ENCODE results near the gene ADO. TPM values are rescaled to one million over a fixed set of nuclear protein-coding genes. Genes with fewer than 3 reads are reported as not detected.
A peak's percentile ranks its signal among the peaks of the same experiment; 100 is the strongest.

The ADO gene
- total RNA-seq, 1 donor, result 25.5 TPM

- no peak for TF ChIP-seq CTCF (IDR thresholded peaks at IDR 0.05; ENCODE audit: insufficient read depth, low read depth, low read length)
- H3K4me3 ChIP-seq (ENCODE audit: low read depth, low read length), result no peak overlapping the region
- no peak for DNase-seq (ENCODE audit: low read depth)
Observed at GRCh38 chr10:62850646-62851045, 46.1 kb downstream of the ADO start.

DNA sequence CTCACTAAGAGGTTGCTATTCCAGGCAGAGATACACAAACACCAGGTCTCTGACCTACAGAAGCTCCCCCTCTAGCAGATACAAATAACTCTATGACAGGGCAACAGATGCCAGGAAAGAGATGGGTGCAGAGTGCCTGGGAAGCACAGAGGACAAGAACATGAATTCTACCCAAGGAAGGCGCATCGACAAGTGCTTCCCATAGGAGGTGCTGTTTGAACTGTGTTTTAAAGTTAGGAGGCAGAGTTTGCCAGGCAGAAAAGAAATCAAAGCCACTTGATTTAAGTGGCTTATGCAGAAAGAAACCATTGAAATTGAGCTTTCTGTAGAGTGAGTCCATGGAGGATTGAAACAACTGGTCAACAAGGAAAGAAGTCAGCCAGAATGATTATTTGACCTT is 46.9 kb downstream of the ADO start:
- TF ChIP-seq CTCF (IDR thresholded peaks at IDR 0.05; ENCODE audit: insufficient read depth, low read depth, low read length), result peak; percentile 44
- peak; percentile 26 for DNase-seq (ENCODE audit: low read depth)
- H3K4me3 ChIP-seq (ENCODE audit: low read depth, low read length), result no peak overlapping the region

GRCh38 chr10:62852961-62853702 is 48.6 kb downstream of the ADO start:
- H3K4me3 ChIP-seq (ENCODE audit: low read depth, low read length), result no peak overlapping the region
- TF ChIP-seq CTCF (IDR thresholded peaks at IDR 0.05; ENCODE audit: insufficient read depth, low read depth, low read length), result no peak
- DNase-seq (ENCODE audit: low read depth), result no peak

- no peak for TF ChIP-seq CTCF (IDR thresholded peaks at IDR 0.05; ENCODE audit: insufficient read depth, low read depth, low read length)
- DNase-seq (ENCODE audit: low read depth), result no peak
Observed at GRCh38 chr10:62853710-62854109, 49.2 kb downstream of the ADO start.

DNA sequence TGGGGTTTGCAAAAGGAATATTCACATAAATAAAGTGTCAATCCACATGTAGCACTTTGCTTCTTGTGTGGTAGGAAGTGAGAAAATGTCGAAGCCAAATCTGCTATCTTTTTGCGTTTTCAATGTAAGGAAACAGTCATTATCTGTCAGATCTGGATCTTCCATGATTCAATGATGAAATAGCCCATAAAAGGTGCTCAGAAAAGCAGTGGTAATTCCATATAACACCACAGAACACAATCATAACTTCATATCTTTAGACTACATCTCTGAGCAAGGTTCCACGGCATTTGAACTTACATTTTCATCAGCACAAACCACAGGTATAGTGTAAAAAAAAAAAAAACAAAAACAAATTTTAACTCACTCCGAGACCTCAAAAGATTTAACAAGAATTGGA is 51.5 kb downstream of the ADO start:
- no peak for DNase-seq (ENCODE audit: low read depth)
- no peak for TF ChIP-seq CTCF (IDR thresholded peaks at IDR 0.05; ENCODE audit: insufficient read depth, low read depth, low read length)
- no peak overlapping the region for H3K4me3 ChIP-seq (ENCODE audit: low read depth, low read length)

More at GRCh38 chr10:62853710-62854109, 49.2 kb downstream of the ADO start:
- H3K4me3 ChIP-seq (ENCODE audit: low read depth, low read length), result no peak overlapping the region

Other genes starting within 250 kb of the ADO start
- 1.7 and 1.9 TPM in 2 replicates for gene EGR2, start 11.6 kb downstream of the ADO start, total RNA-seq

All from fibroblast of villous mesenchyme (primary cell).